SK-N-SH (cell line): ENCODE data around the gene SREBF2.

ENCODE experiments used
- EP300 ChIP-seq, 2 experiments: IDR thresholded peaks; 2 replicates each; pipeline versions ENCODE4 v1.4.0 to v1.6.1; 2012; ENCODE audit warnings: borderline replicate concordance in 1 of 2, low read depth in 1 of 2, low read length in 1 of 2
- FOXM1 ChIP-seq: IDR thresholded peaks from 2 replicates; pipeline ENCODE4 v1.4.0; 2012; ENCODE audit warnings: low read depth, mild to moderate bottlenecking
- GABPA ChIP-seq: IDR thresholded peaks from 2 replicates; pipeline ENCODE4 v1.4.0; 2012; ENCODE audit warnings: low read depth, mild to moderate bottlenecking
- JUND ChIP-seq: IDR thresholded peaks from 2 replicates; pipeline ENCODE4 v1.4.0; 2012
- RCOR1 ChIP-seq: fragments of 150-350 bp; IDR thresholded peaks from 2 replicates; pipeline ENCODE4 v1.6.1; 2017; ENCODE audit warnings: antibody characterized with exemption, low read length
- RFX5 ChIP-seq: IDR thresholded peaks from 2 replicates; pipeline ENCODE4 v1.6.1; 2012; ENCODE audit warnings: mild to moderate bottlenecking, improper control_type of control experiment, low read length
- YY1 ChIP-seq: IDR thresholded peaks from 2 replicates; pipeline ENCODE4 v1.4.0; 2012; ENCODE audit warnings: low read depth, mild to moderate bottlenecking
- TF ChIP-seq, protein P1 (sequence below): fragments of 200-600 bp; sonication (generic); IDR thresholded peaks from 2 replicates; pipeline ENCODE4 v1.6.1; 2017; ENCODE audit warnings: antibody characterized with exemption, mild to moderate bottlenecking, moderate library complexity
- TF ChIP-seq, protein P2 (sequence below): IDR thresholded peaks from 2 replicates; pipeline ENCODE4 v1.4.0; 2012; ENCODE audit warnings: low read depth

- TF ChIP-seq RFX5: no peak
- TF ChIP-seq RCOR1: no peak
- TF ChIP-seq, protein P1, sequence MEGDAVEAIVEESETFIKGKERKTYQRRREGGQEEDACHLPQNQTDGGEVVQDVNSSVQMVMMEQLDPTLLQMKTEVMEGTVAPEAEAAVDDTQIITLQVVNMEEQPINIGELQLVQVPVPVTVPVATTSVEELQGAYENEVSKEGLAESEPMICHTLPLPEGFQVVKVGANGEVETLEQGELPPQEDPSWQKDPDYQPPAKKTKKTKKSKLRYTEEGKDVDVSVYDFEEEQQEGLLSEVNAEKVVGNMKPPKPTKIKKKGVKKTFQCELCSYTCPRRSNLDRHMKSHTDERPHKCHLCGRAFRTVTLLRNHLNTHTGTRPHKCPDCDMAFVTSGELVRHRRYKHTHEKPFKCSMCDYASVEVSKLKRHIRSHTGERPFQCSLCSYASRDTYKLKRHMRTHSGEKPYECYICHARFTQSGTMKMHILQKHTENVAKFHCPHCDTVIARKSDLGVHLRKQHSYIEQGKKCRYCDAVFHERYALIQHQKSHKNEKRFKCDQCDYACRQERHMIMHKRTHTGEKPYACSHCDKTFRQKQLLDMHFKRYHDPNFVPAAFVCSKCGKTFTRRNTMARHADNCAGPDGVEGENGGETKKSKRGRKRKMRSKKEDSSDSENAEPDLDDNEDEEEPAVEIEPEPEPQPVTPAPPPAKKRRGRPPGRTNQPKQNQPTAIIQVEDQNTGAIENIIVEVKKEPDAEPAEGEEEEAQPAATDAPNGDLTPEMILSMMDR: no peak
- TF ChIP-seq GABPA: no peak
- TF ChIP-seq YY1: no peak
- no peak for TF ChIP-seq JUND
- TF ChIP-seq EP300 (IDR thresholded peaks at IDR 0.05; ENCODE audit: borderline replicate concordance in 1 of 2, low read depth in 1 of 2, low read length in 1 of 2): no peak
- TF ChIP-seq, protein P2, sequence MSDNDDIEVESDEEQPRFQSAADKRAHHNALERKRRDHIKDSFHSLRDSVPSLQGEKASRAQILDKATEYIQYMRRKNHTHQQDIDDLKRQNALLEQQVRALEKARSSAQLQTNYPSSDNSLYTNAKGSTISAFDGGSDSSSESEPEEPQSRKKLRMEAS: no peak
- no peak for TF ChIP-seq FOXM1
Measured at GRCh38 chr22:41868556-41868955, 35.7 kb downstream of the SREBF2 start.
